CD1c-positive myeloid dendritic cell (primary cell): ENCODE measurements around the gene R3HCC1L.

Experiments
- DNase-seq: peaks from one replicate; pipeline ENCODE4 v3.0.0-alpha.2; 2016; ENCODE audit errors: extremely low spot score

R3HCC1L gene

DNA sequence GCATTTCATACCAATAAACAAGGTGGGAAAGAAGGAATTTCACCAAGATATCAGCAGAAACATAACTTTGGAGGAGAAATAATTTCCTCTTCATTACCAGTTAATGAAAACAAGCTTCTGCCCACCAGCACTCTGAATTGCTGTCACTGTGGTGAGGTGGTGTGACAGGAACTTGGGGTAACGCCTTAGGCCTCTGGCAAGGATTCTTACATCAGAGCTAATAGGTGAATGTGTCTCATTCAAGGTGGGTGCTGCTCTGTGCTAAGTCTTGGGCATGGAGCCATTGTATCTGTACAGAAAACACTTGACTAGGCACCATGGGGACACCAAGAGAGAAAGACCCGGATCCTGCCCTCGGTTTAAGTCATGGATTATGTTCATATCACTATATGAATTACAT is 141.9 kb downstream of the R3HCC1L start:
- DNase-seq, result no peak

DNA sequence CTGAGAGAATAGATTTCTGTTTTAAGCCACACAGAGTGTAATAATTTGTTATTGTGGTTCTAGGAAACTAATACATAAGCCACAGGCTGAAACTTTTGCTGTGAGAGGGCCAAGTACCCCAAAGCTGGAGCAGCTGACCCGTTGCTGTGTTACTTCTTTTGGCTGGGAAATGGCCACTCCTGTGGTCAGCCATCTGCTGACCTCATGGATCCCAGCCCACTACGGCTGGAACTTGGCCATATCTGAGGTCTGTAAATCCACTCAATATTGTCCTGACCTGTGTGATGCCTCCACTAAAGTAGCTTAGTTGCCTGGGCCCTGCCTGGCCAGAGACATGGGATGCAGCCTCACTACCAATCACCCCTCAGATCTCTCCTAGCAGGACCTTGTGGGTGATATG is 151.0 kb downstream of the R3HCC1L start:
- DNase-seq, result no peak

DNA sequence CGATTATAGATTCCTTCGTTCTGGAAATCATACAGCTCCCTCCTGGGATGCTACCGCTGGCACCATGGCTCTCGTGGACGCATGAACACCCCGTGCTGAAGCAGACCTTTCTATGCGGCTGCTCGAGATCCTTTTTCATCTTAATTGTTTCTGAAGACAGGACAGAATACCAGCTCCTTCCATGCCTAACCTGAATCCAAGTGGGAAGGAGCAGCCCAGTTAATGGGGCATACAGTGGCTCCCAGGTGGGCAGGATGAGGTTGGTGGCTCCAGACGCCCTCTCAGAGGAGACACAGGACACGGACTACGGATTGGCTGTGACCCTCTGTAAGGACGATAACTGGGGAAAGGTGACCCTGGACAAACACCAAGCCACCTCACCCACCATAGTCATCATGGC is 152.0 kb downstream of the R3HCC1L start:
- no peak for DNase-seq

DNA sequence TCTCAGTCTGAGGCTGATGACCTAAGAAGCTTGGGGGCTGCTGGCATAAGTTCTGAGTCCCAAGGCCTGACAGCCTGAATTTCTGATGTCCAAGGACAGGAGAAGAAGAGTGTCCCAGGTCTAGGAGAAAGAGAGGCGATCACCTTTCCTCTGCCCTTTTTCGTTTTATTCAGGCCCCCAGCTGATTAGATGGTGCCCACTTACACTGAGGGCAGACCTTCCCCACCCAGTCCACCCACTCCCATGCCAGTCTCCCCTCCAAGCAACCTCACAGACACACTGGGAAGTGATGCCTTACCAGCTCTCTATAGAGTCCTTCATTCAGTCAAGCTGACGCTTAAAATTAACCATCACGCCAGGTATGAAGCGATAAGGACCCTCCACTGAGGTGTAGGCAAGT is 152.9 kb downstream of the R3HCC1L start:
- DNase-seq, result no peak

DNA sequence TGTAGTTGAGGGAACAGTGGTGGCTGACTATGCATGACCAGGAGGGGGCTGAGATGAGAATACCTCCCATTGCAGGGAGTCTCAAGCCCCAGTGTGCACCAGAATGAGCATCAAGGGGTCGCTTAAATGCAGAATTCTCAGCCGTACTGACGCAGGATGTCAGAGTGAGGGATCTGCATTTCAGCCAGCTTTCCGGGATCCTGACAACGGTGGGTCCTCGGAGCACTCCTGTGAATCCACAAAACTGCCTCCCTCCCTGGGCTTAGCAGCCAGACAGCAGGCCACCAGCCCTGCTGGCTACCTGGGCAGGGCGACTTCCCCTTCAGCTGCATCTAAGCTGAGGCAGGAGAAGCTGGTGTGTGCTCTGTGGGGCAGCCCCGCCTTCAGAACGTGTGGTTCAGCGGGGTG is 155.3 kb downstream of the R3HCC1L start:
- no peak for DNase-seq

DNA sequence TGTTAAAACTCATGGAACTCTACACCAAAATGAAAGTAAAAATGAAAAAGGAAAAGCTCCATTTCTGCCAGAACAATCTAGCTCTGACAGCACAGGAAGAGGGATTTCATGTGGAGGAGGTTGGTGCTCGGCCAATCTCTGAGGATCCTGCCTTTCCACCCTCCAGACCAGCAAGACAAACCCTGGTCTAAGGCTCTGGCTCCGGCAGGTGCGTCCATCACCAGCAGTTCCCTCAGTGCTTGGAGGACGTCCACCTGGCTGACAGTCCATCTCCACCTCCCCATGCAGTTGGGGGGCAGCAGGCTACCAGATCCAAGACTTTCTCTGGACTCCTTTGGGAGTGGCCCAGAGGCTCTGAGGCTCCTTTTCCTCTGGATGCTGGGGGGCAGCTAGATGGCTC is 158.5 kb downstream of the R3HCC1L start:
- DNase-seq, result no peak

DNA sequence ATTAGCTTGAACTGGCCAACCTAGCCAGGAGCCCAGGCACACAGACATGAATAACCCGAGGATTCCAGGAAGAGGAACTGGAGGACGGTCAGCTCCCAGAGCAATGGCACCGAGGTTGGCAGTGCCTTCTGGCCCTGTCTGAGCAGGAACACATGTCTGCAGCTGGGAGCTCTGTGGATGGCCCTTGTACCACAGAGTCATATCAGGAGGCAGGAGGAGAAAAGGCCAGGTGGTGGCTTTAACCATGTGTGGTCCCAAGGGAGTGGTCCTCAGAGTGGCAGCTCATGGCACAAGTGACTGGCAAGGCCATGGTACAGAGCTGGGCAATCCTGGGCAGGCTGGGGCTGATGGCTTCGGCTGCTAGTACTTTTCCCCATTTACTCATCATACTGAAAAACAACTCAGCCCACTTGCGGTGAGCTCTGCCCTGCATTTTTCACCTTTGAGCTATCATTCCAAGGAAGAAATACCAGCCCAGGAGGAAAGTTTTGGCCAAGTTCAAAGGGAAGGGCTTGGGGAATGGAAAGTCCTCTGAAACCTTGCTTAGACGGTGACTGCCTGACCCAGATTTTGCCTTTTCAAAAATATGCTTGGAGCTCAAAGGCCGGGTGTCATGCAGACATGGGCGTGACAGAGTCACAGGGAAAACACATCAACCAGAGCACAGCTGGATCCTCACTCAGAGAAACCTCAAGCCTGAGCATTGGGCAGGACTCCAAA is 159.3 kb downstream of the R3HCC1L start:
- no peak for DNase-seq

DNA sequence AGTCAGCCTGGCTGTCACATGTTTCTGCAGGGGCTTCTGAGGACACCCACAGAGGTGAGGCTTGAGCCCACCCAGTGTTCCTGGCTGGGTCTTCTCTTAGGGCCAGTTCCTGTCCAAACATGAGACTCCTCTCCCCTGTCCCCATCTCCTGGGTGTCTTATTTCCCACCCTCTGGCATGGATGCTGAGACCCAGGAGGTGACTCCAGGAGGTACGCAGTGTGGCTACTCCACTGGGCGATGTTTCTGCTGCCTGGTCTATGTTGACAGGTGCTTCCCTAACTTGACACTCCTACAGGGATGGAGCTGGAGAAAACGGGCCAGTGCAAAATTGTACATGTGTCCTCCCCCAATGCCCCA is 159.8 kb downstream of the R3HCC1L start:
- DNase-seq, result no peak
